Activated B cell treated with CpG ODN at 0.5 μM for 24 hours (primary cell): Measurements from ENCODE around the gene C16orf87. TPM values are rescaled to one million over a fixed set of nuclear protein-coding genes. Genes with fewer than 3 reads are reported as not detected.

Experiments used
- ATAC-seq: fragments of 200-7000 bp; cut with Tn5 transposase; one replicate; pipeline ENCODE4 v1.10.0; 2021; ENCODE audit warnings: low read depth, mild to moderate bottlenecking, moderate library complexity
- CTCF ChIA-PET: fragments of 350-600 bp; sonication (Branson Sonifier 250); formaldehyde crosslinking; loops from one replicate; lab custom pipeline; 2021; ENCODE audit warnings: antibody characterized with exemption; lab: Charles Lee
- POLR2A ChIA-PET: fragments of 350-600 bp; sonication (Branson Sonifier 250); formaldehyde crosslinking; loops from one replicate; lab custom pipeline; 2021; ENCODE audit warnings: antibody characterized with exemption; lab: Charles Lee
- DNase-seq: peaks from one replicate; pipeline ENCODE4 v3.0.0; 2022
- H3K27ac Mint-ChIP-seq: one replicate; pipeline ENCODE4 v1.8.0; 2020; ENCODE audit warnings: mixed read lengths
- H3K27me3 Mint-ChIP-seq: one replicate; pipeline ENCODE4 v1.8.0; 2021; ENCODE audit warnings: mixed read lengths
- H3K36me3 Mint-ChIP-seq: one replicate; pipeline ENCODE4 v1.8.0; 2021; ENCODE audit warnings: low read depth, mixed read lengths
- H3K4me1 Mint-ChIP-seq: one replicate; pipeline ENCODE4 v1.8.0; 2021; ENCODE audit warnings: mixed read lengths
- H3K4me3 Mint-ChIP-seq: one replicate; pipeline ENCODE4 v1.8.0; 2020; ENCODE audit warnings: mild to moderate bottlenecking, mixed read lengths
- H3K9me3 Mint-ChIP-seq: one replicate; pipeline ENCODE4 v1.8.0; 2020; ENCODE audit warnings: mixed read lengths
- CTCF ChIP-seq: fragments of 200-600 bp; IDR thresholded peaks from one replicate; pipeline ENCODE4 v1.8.0; 2022; ENCODE audit warnings: antibody characterized with exemption, mild to moderate bottlenecking
- intact Hi-C: fragments of 100-400 bp; cut with micrococcal nuclease; formaldehyde crosslinking; loops from one replicate; pipeline ENCODE4 v1.15.1; 2024
- total RNA-seq: library from RNA; stranded (reverse); gene quantifications from 2 replicates; pipeline ENCODE4 v1.2.3, GENCODE V29; 2022

Gene C16orf87
- total RNA-seq, 1 donor from 2014 or later, result 16.6 TPM

GRCh38 chr16:46833460-46833800 is 2.5 kb upstream of the C16orf87 start:
- CTCF ChIA-PET, result interaction anchor here (1.3 to 2.8 kb wide), 2 partner anchors 21 to 160 kb away, joined by 3 to 10 read pairs; no protein-coding TSS in a partner anchor
- DNase-seq (no peak), ATAC-seq (no peak)
- Mint-ChIP-seq H3K27me3 (no peaks in the 10 kb centered on the region), H3K4me3 (no peak overlapping the region), H3K27ac (peak overlapping the region; percentile 1), H3K36me3 (peaks cover 7% of the 10 kb centered on the region), H3K4me1 (peaks cover 63% of the 10 kb centered on the region), H3K9me3 (no peaks in the 10 kb centered on the region)
- intact Hi-C loops, result no loop called here
- no peak for TF ChIP-seq CTCF
- POLR2A ChIA-PET, result interaction anchor here (1.3 kb wide), 2 partner anchors 44 to 140 kb away, joined by 3 read pairs; no protein-coding TSS in a partner anchor

GRCh38 chr16:46832757-46833459 is 1.9 kb upstream of the C16orf87 start:
- ATAC-seq, result no peak
- H3K4me1 Mint-ChIP-seq, result peaks cover 67% of the 10 kb centered on the region
- intact Hi-C loops, result no loop called here

GRCh38 chr16:46830417-46830901 is 521 bp downstream of the C16orf87 start:
- peaks cover 7% of the 10 kb centered on the region for H3K36me3 Mint-ChIP-seq
- intact Hi-C loops, result no loop called here
- H3K9me3 Mint-ChIP-seq, result no peaks in the 10 kb centered on the region
- H3K27me3 Mint-ChIP-seq, result no peaks in the 10 kb centered on the region
- no peak for DNase-seq
- H3K4me1 Mint-ChIP-seq, result peaks cover 66% of the 10 kb centered on the region
- H3K4me3 Mint-ChIP-seq, result peak overlapping the region; percentile 99
- POLR2A ChIA-PET, result interaction anchor here (0.6 to 4.0 kb wide), 10 partner anchors 9 to 1779 kb away, joined by 3 to 26 read pairs (median 4); partner anchors contain the start of gene N4BP1
- ATAC-seq, result peak; percentile 12
- CTCF ChIA-PET, result no interaction called here
- peak overlapping the region; percentile 95 for H3K27ac Mint-ChIP-seq
- TF ChIP-seq CTCF, result no peak

More at GRCh38 chr16:46832757-46833459, 1.9 kb upstream of the C16orf87 start:
- Mint-ChIP-seq H3K36me3 (peaks cover 7% of the 10 kb centered on the region), H3K27me3 (no peaks in the 10 kb centered on the region), H3K9me3 (no peaks in the 10 kb centered on the region), H3K27ac (no peak overlapping the region), H3K4me3 (no peak overlapping the region)
- ChIA-PET CTCF (interaction anchor here (0.7 to 2.8 kb wide), 3 partner anchors 97 to 159 kb away, joined by 3 to 10 read pairs (median 3); no protein-coding TSS in a partner anchor), POLR2A (interaction anchor here (1.2 to 4.0 kb wide), 4 partner anchors 12 to 141 kb away, joined by 3 to 26 read pairs (median 3); no protein-coding TSS in a partner anchor)
- no peak for TF ChIP-seq CTCF
- no peak for DNase-seq

GRCh38 chr16:46828943-46829342 is 2.0 kb downstream of the C16orf87 start:
- Mint-ChIP-seq H3K9me3 (no peaks in the 10 kb centered on the region), H3K4me3 (peak overlapping the region; percentile 99), H3K27me3 (no peaks in the 10 kb centered on the region), H3K27ac (peak overlapping the region; percentile 63), H3K36me3 (peaks cover 8% of the 10 kb centered on the region), H3K4me1 (peaks cover 56% of the 10 kb centered on the region)
- intact Hi-C loops, result no loop called here
- ChIA-PET CTCF (interaction anchor here (1.0 kb wide), 1 partner anchor 27 kb away, joined by 4 read pairs; no protein-coding TSS in a partner anchor), POLR2A (interaction anchor here (0.6 to 4.0 kb wide), 3 partner anchors 13 to 40 kb away, joined by 6 to 26 read pairs (median 13); no protein-coding TSS in a partner anchor)
- ATAC-seq, result no peak
- no peak for TF ChIP-seq CTCF
- DNase-seq, result no peak

- POLR2A ChIA-PET, result interaction anchor here (0.6 kb wide), 1 partner anchor 34 kb away, joined by 8 read pairs; no protein-coding TSS in a partner anchor
Observed at GRCh38 chr16:46828292-46828691, 2.7 kb downstream of the C16orf87 start.

More at GRCh38 chr16:46828292-46828691, 2.7 kb downstream of the C16orf87 start:
- Mint-ChIP-seq H3K27ac (no peak overlapping the region), H3K36me3 (peaks cover 15% of the 10 kb centered on the region), H3K4me1 (peaks cover 52% of the 10 kb centered on the region), H3K4me3 (no peak overlapping the region), H3K9me3 (no peaks in the 10 kb centered on the region), H3K27me3 (no peaks in the 10 kb centered on the region)
- no peak for TF ChIP-seq CTCF
- intact Hi-C loops, result no loop called here
- DNase-seq (no peak), ATAC-seq (no peak)
- CTCF ChIA-PET, result interaction anchor here (0.8 to 1.1 kb wide), 3 partner anchors 27 to 98 kb away, joined by 3 to 4 read pairs (median 3); no protein-coding TSS in a partner anchor
